Tibial nerve (tissue), 4 donors: Measurements from ENCODE around the gene PUSL1. TPM values are rescaled to one million over a fixed set of nuclear protein-coding genes. Genes with fewer than 3 reads are reported as not detected.

Experiments used
- DNase-seq, 2 donors: peaks; one replicate each; pipeline ENCODE4 v3.0.0-alpha.2; 2019; ENCODE audit warnings: low spot score in 2 of 2
- H3K27ac ChIP-seq, 4 donors: fragments of 200-600 bp; sonication (generic) in 3 of 4; one replicate each; pipeline ENCODE4 v1.5.1; 2017 to 2019; ENCODE audit warnings: mild to moderate bottlenecking in 1 of 4
- H3K27me3 ChIP-seq, 2 donors: fragments of 200-600 bp; sonication (generic) in 1 of 2; one replicate each; pipeline versions ENCODE4 v1.5.1 to v1.6.0; 2017 to 2019
- H3K36me3 ChIP-seq, 3 donors: fragments of 200-600 bp; sonication (generic); one replicate each; pipeline ENCODE4 v1.5.1; 2018 to 2019
- H3K4me1 ChIP-seq, 4 donors: fragments of 200-600 bp; sonication (generic) in 3 of 4; one replicate each; pipeline ENCODE4 v1.5.1; 2017 to 2019
- H3K4me3 ChIP-seq, 4 donors: fragments of 200-600 bp; sonication (generic) in 3 of 4; one replicate each; pipeline ENCODE4 v1.5.1; 2017 to 2019; ENCODE audit warnings: mild to moderate bottlenecking in 1 of 4, moderate library complexity in 1 of 4
- H3K9me3 ChIP-seq, 4 donors: fragments of 200-600 bp; sonication (generic) in 3 of 4; one replicate each; pipeline ENCODE4 v1.5.1; 2017 to 2019
- CTCF ChIP-seq, 5 experiments: fragments of 200-600 bp in 3 of 5; fragments of 450-650 bp in 2 of 5; sonication (generic) in 3 of 5; IDR thresholded peaks; one replicate each; pipeline ENCODE4 v1.5.1; 2016 to 2019; ENCODE audit warnings: antibody characterized with exemption in 5 of 5, mild to moderate bottlenecking in 3 of 5, moderate library complexity in 2 of 5
- EP300 ChIP-seq, 2 donors: sonication (generic); formaldehyde crosslinking; IDR thresholded peaks; one replicate each; pipeline ENCODE4 v1.6.1; 2017; ENCODE audit warnings: antibody characterized with exemption in 2 of 2, mild to moderate bottlenecking in 1 of 2
- POLR2A ChIP-seq, 2 donors: fragments of 450-650 bp; IDR thresholded peaks; one replicate each; pipeline ENCODE4 v1.6.1; 2017; ENCODE audit warnings: antibody characterized with exemption in 2 of 2, mild to moderate bottlenecking in 2 of 2, moderate library complexity in 2 of 2
- WGBS, 2 donors: methylation state at CpG; one replicate each; pipeline ENCODE4 v1.1.5; 2018; 5-methylcytosine and 5-hydroxymethylcytosine counted together
- total RNA-seq, 4 donors: library from RNA; depleted of rRNA; stranded (reverse); fragments of >200 nt; gene quantifications; one replicate each; pipeline ENCODE4 v1.1.0, GENCODE V29; 2016

The PUSL1 gene
- total RNA-seq, 4 donors from 2014 or later = 17.5 to 22.2 (median 19.7) TPM

DNA sequence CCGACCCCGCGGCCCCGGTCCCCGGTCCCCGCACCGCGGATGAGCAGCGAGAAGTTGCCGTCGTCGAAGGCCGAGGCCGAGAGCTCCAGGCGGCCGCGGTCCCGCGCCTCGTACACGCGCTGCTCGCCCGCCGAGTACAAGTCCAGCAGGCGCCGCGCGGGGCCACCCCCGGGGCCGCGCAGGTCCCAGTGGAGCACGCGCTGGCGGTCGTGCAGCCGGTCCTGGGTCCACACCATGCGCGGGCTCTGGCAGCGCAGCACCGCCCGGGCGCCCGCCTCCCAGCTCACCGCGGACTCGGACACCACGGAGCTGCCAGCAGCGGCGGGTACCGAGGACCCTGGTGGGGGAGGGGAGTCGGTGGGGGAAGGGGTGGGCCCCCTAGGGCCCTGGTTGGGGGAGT lies 47.0 kb downstream of the PUSL1 start:
- Histone ChIP-seq H3K36me3 (peaks cover 0 to 28% (median 4%) of the 10 kb centered on the region in 3 donors), H3K27ac (peak overlapping the region; percentile 40 to 92 (median 88)), H3K9me3 (no peaks in the 10 kb centered on the region), H3K4me3 (peak overlapping the region; percentile 16 to 66 (median 20)), H3K4me1 (peaks cover 0 to 79% (median 70%) of the 10 kb centered on the region in 4 donors), H3K27me3 (no peaks in the 10 kb centered on the region)
- no peak for TF ChIP-seq CTCF (IDR thresholded peaks at IDR 0.05)
- TF ChIP-seq EP300 (IDR thresholded peaks at IDR 0.05) = no peak
- TF ChIP-seq POLR2A (IDR thresholded peaks at IDR 0.05) = no peak
- WGBS, 2 donors = 0 to 13% methylated on average over 3 to 12 of the region's 52 CpGs
- DNase-seq = no peak

GRCh38 chr1:1356166-1356795 lies 47.9 kb downstream of the PUSL1 start:
- no peak for DNase-seq
- H3K4me3 ChIP-seq = peak overlapping the region; percentile 49 to 86 (median 60)
- H3K27ac ChIP-seq = peak overlapping the region; percentile 81 to 92 (median 88)
- H3K9me3 ChIP-seq = no peaks in the 10 kb centered on the region
- WGBS, 2 donors = 24 to 36% methylated on average over 5 to 7 of the region's 8 CpGs
- no peak for TF ChIP-seq CTCF (IDR thresholded peaks at IDR 0.05)
- no peak for TF ChIP-seq EP300 (IDR thresholded peaks at IDR 0.05)
- TF ChIP-seq POLR2A (IDR thresholded peaks at IDR 0.05) = no peak
- H3K4me1 ChIP-seq = peaks cover 0 to 87% (median 78%) of the 10 kb centered on the region in 4 donors
- H3K36me3 ChIP-seq = peaks cover 0 to 28% (median 4%) of the 10 kb centered on the region in 3 donors
- no peaks in the 10 kb centered on the region for H3K27me3 ChIP-seq

DNA sequence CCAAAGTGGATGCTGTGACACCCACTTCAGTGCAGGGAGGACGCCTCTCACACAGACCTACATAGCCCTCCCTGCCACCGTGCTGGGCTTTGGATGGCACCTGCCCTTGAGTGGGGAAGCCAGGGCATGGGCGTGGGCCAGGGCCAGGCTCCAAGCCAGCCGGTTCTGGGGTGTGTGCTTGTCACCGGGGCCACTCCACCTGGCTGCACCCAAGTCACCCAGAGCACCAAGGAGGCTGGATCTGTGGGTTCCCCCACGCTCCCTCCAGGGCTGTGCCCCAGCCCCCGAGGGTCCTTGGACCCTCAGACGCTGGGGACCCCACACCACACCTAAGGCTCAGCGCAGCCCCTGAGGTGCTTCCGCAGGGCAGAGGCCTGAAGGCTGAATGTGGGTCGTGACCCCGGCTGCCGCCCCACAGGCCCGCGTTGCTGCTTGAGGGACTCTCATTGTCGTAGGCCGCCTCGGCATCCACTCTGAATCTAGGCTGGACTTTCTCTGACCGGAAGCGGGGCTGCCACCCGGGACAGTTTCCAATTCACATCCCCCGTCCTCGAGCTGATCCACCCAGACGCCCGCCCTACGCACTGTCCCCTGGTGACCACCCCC lies 48.5 kb downstream of the PUSL1 start:
- no peaks in the 10 kb centered on the region for H3K27me3 ChIP-seq
- H3K4me3 ChIP-seq = peak overlapping the region; percentile 49 to 86 (median 60)
- no peak for DNase-seq
- H3K4me1 ChIP-seq = peaks cover 0 to 87% (median 78%) of the 10 kb centered on the region in 4 donors
- no peaks in the 10 kb centered on the region for H3K9me3 ChIP-seq
- 9 to 18% methylated on average over 16 to 21 of the region's 26 CpGs for WGBS, 2 donors
- TF ChIP-seq EP300 (IDR thresholded peaks at IDR 0.05) = no peak
- no peak for TF ChIP-seq POLR2A (IDR thresholded peaks at IDR 0.05)
- TF ChIP-seq CTCF (IDR thresholded peaks at IDR 0.05) = no peak
- H3K36me3 ChIP-seq = peaks cover 0 to 28% (median 4%) of the 10 kb centered on the region in 3 donors
- H3K27ac ChIP-seq = peak overlapping the region; percentile 81 to 92 (median 88)

DNA sequence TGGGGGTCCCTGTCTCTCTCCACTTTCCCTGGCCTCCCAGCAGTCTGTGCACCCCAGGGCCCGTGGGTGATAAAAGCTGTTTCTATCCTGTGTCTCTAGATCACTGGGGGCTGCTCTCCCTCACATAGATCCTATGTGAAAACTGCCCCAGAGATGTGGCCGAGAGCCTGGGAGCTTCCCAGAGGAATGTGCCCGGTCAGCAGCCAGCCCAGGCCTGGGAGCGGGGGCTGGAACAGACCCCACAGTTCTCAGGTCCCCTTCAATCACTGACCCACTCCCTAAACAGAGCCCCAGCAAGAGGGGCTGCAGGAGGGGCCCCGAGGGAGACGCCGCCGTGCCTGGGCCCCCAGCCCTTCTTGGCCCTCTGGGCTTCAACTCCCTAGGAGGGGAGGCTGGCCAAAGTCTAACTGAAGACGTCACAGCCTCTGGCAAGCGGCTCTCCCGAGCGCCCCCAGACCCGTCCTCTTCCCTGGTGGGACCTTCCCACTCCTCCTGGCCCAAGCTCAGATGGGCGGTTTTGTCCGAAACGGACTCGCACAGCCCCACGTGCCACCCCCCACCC lies 49.6 kb downstream of the PUSL1 start:
- peak overlapping the region; percentile 81 to 92 (median 88) for H3K27ac ChIP-seq
- 2 to 16% methylated on average over 16 to 17 of the region's 18 CpGs for WGBS, 2 donors
- H3K27me3 ChIP-seq = no peaks in the 10 kb centered on the region
- peaks cover 0 to 84% (median 74%) of the 10 kb centered on the region in 4 donors for H3K4me1 ChIP-seq
- H3K4me3 ChIP-seq = peak overlapping the region; percentile 49 to 86 (median 60)
- TF ChIP-seq CTCF (IDR thresholded peaks at IDR 0.05) = no peak
- TF ChIP-seq EP300 (IDR thresholded peaks at IDR 0.05) = peak in 1 of 2 donors; percentile 2
- peaks cover 0 to 24% (median 4%) of the 10 kb centered on the region in 3 donors for H3K36me3 ChIP-seq
- DNase-seq = no peak
- no peaks in the 10 kb centered on the region for H3K9me3 ChIP-seq
